HCT116 (cell line): ENCODE results near the gene PDF. TPM values are rescaled to one million over a fixed set of nuclear protein-coding genes. Genes with fewer than 3 reads are reported as not detected.

Source experiments
- ATAC-seq: fragments of 200-7000 bp; cut with Tn5 transposase; 2 replicates; pipeline ENCODE4 v1.9.1; 2020; ENCODE audit warnings: mild to moderate bottlenecking, moderate library complexity
- BruUV-seq: library from RNA; stranded (reverse); fragments of 400-500 nt; replicated peaks from 2 replicates; lab custom pipeline; 2021; lab: Mats Ljungman, UMichigan
- CTCF ChIA-PET: fragments of 300-600 bp; sonication (Branson Sonifier 250); formaldehyde crosslinking; loops from one replicate; lab custom pipeline; 2021; ENCODE audit warnings: antibody characterized with exemption; lab: Charles Lee
- POLR2A ChIA-PET: fragments of 300-600, 350-600 bp; sonication (Branson Sonifier 250); formaldehyde crosslinking; loops from one replicate; lab custom pipeline; 2021; ENCODE audit warnings: antibody characterized with exemption; lab: Charles Lee
- RAD21 ChIA-PET, 2 experiments: fragments of 300-600 bp; sonication (Branson Sonifier 250); formaldehyde crosslinking; loops; one replicate each; lab custom pipeline; 2023; ENCODE audit warnings: low total read pairs in 2 of 2; ENCODE audit not compliant: uncharacterized antibody in 2 of 2, unreplicated experiment in 2 of 2, low non-redundant PET in 1 of 2; lab: Charles Lee
- DNase-seq: peaks from one replicate; pipeline ENCODE4 v3.0.0-alpha.2; 2010; ENCODE audit warnings: low read depth, low spot score
- H2AFZ ChIP-seq: fragments of 200-600 bp; shearing (Covaris generic), sonication (generic); 2 replicates; pipeline ENCODE4 v1.6.1; 2017; ENCODE audit warnings: low read depth, mixed run types, mixed read lengths, antibody characterized with exemption, low read length; ENCODE audit not compliant: poor library complexity, severe bottlenecking
- H3K27ac ChIP-seq: 2 replicates; pipeline ENCODE4 v1.5.1; 2012; ENCODE audit warnings: low read depth, low read length
- H3K27me3 ChIP-seq: fragments of 200-600 bp; sonication (generic); 2 replicates; pipeline ENCODE4 v1.6.1; 2016; ENCODE audit warnings: mixed run types, low read length, mixed read lengths; ENCODE audit not compliant: insufficient read depth
- H3K36me3 ChIP-seq, 2 experiments: fragments of 200-500 bp in 1 of 2; fragments of 200-600 bp in 1 of 2; sonication (Bioruptor generic) in 1 of 2; sonication (generic) in 1 of 2; 2 replicates each; pipeline versions ENCODE4 v1.5.1 to v1.6.1; 2014 to 2016; ENCODE audit warnings: low read length in 2 of 2, inconsistent platforms in 1 of 2, mixed read lengths in 1 of 2, mixed run types in 1 of 2; ENCODE audit not compliant: insufficient read depth in 2 of 2, control insufficient read depth in 1 of 2
- H3K4me1 ChIP-seq, 2 experiments: fragments of 200-600 bp in 1 of 2; sonication (generic) in 1 of 2; 2 replicates each; pipeline versions ENCODE4 v1.5.1 to v1.6.1; 2012 to 2017; ENCODE audit warnings: low read length in 2 of 2, inconsistent platforms in 1 of 2, mild to moderate bottlenecking in 1 of 2, mixed read lengths in 1 of 2, mixed run types in 1 of 2, moderate library complexity in 1 of 2; ENCODE audit not compliant: insufficient read depth in 2 of 2, control insufficient read depth in 1 of 2
- H3K4me2 ChIP-seq: fragments of 200-600 bp; sonication (generic); 2 replicates; pipeline ENCODE4 v1.6.1; 2017; ENCODE audit warnings: mixed run types, low read length, mixed read lengths
- H3K4me3 ChIP-seq, 2 experiments: fragments of 200-600 bp in 1 of 2; sonication (generic) in 1 of 2; replicated peaks in 1 of 2; 2 replicates each; pipeline ENCODE4 v1.5.1; 2011 to 2016; ENCODE audit warnings: low read length in 2 of 2, control low read depth in 1 of 2, low read depth in 1 of 2, mild to moderate bottlenecking in 1 of 2, mixed read lengths in 1 of 2, mixed run types in 1 of 2
- H3K79me2 ChIP-seq: fragments of 200-600 bp; sonication (generic); 2 replicates; pipeline ENCODE4 v1.6.1; 2017; ENCODE audit warnings: mild to moderate bottlenecking, mixed run types, low read length, moderate library complexity, mixed read lengths; ENCODE audit not compliant: insufficient read depth
- H3K9ac ChIP-seq: fragments of 200-600 bp; sonication (generic); 2 replicates; pipeline ENCODE4 v1.6.1; 2016; ENCODE audit warnings: low read length, mixed read lengths
- H3K9me2 ChIP-seq: fragments of 200-600 bp; sonication (generic), shearing (Covaris generic); 2 replicates; pipeline ENCODE4 v1.6.1; 2017; ENCODE audit warnings: mixed run types, mild to moderate bottlenecking, moderate library complexity; ENCODE audit not compliant: insufficient read depth
- H3K9me3 ChIP-seq, 2 experiments: fragments of 200-500 bp in 1 of 2; fragments of 200-600 bp in 1 of 2; sonication (Bioruptor generic) in 1 of 2; sonication (generic) in 1 of 2; 2 replicates each; pipeline ENCODE4 v1.6.1; 2014 to 2017; ENCODE audit warnings: low read length in 2 of 2, mixed read lengths in 2 of 2, inconsistent platforms in 1 of 2, low read depth in 1 of 2, mild to moderate bottlenecking in 1 of 2, mixed run types in 1 of 2, moderate library complexity in 1 of 2; ENCODE audit not compliant: control insufficient read depth in 1 of 2, insufficient read depth in 1 of 2
- H4K20me1 ChIP-seq: fragments of 200-600 bp; sonication (generic), shearing (Covaris generic); 2 replicates; pipeline ENCODE4 v1.6.1; 2017; ENCODE audit warnings: mixed run types, mild to moderate bottlenecking, moderate library complexity; ENCODE audit not compliant: insufficient read depth
- CBX3 ChIP-seq: IDR thresholded peaks from 2 replicates; pipeline ENCODE4 v1.6.1; 2012; ENCODE audit warnings: low read depth
- FOSL1 ChIP-seq: IDR thresholded peaks from 2 replicates; pipeline ENCODE4 v1.6.1; 2012; ENCODE audit warnings: low read depth
- POLR2AphosphoS5 ChIP-seq: IDR thresholded peaks from 2 replicates; pipeline ENCODE4 v1.6.1; 2011; ENCODE audit warnings: mild to moderate bottlenecking, low read depth, low read length, moderate library complexity
- RAD21 ChIP-seq: IDR thresholded peaks from 2 replicates; pipeline ENCODE4 v1.6.1; 2012; ENCODE audit warnings: low read depth, mild to moderate bottlenecking
- SP1 ChIP-seq: IDR thresholded peaks from 2 replicates; pipeline ENCODE4 v1.6.1; 2012; ENCODE audit warnings: low read depth
- YY1 ChIP-seq: IDR thresholded peaks from 2 replicates; pipeline ENCODE4 v1.6.1; 2011; ENCODE audit warnings: low read length, low read depth, moderate library complexity, mild to moderate bottlenecking; ENCODE audit not compliant: insufficient replicate concordance; ENCODE audit errors: extremely low read depth
- ZFX ChIP-seq: fragments of 450-650 bp; IDR thresholded peaks from 2 replicates; pipeline ENCODE4 v1.6.1; 2017
- intact Hi-C: fragments of 100-400 bp; cut with micrococcal nuclease; formaldehyde crosslinking; loops from 2 replicates; pipeline ENCODE4 v1.10.0; 2022
- total RNA-seq: library from RNA; stranded (reverse); gene quantifications from one replicate; pipeline ENCODE4 v1.2.1, GENCODE V29; 2021; ENCODE audit not compliant: unreplicated experiment
- TF ChIP-seq, protein P1 (sequence below): IDR thresholded peaks from 2 replicates; pipeline ENCODE4 v1.6.1; 2012
- TF ChIP-seq, protein P2 (sequence below): IDR thresholded peaks from 2 replicates; pipeline ENCODE4 v1.6.1; 2011; ENCODE audit warnings: mild to moderate bottlenecking, low read length, moderate library complexity; ENCODE audit not compliant: insufficient replicate concordance; ENCODE audit errors: extremely low read depth
- TF ChIP-seq, protein P3 (sequence below): IDR thresholded peaks from 2 replicates; pipeline ENCODE4 v1.6.1; 2012; ENCODE audit warnings: low read depth

Gene PDF
- total RNA-seq, 1 experiment from 2014 or later = 33.9 TPM

DNA sequence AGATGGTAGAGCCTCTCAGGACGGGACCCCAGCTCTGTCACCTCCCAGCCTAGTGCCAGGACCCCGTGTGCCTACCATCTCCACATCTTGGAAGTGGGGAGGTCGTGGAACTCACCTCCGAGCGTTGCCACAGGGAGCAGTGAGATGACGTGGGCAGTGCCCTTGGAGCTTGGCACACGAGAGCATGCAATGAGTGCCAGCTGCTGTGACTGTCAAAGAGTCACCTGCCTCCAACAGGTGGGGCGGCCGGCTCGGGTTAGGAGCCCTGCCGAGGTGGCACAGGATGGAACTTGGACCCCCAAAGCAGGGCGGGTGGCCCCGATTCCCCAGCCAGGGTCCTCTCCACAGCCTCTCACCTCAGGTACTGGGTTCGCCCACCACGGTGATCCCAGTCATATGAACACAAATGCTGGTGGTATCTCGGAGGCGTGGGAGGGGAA is 13.8 kb downstream of the PDF start:
- TF ChIP-seq SP1 (no peak), ZFX (no peak), FOSL1 (no peak), CBX3 (no peak), POLR2AphosphoS5 (no peak), YY1 (no peak), RAD21 (no peak)
- TF ChIP-seq, protein P1, sequence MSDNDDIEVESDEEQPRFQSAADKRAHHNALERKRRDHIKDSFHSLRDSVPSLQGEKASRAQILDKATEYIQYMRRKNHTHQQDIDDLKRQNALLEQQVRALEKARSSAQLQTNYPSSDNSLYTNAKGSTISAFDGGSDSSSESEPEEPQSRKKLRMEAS = no peak
- TF ChIP-seq, protein P2, sequence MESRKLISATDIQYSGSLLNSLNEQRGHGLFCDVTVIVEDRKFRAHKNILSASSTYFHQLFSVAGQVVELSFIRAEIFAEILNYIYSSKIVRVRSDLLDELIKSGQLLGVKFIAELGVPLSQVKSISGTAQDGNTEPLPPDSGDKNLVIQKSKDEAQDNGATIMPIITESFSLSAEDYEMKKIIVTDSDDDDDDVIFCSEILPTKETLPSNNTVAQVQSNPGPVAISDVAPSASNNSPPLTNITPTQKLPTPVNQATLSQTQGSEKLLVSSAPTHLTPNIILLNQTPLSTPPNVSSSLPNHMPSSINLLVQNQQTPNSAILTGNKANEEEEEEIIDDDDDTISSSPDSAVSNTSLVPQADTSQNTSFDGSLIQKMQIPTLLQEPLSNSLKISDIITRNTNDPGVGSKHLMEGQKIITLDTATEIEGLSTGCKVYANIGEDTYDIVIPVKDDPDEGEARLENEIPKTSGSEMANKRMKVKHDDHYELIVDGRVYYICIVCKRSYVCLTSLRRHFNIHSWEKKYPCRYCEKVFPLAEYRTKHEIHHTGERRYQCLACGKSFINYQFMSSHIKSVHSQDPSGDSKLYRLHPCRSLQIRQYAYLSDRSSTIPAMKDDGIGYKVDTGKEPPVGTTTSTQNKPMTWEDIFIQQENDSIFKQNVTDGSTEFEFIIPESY = no peak
- TF ChIP-seq, protein P3, sequence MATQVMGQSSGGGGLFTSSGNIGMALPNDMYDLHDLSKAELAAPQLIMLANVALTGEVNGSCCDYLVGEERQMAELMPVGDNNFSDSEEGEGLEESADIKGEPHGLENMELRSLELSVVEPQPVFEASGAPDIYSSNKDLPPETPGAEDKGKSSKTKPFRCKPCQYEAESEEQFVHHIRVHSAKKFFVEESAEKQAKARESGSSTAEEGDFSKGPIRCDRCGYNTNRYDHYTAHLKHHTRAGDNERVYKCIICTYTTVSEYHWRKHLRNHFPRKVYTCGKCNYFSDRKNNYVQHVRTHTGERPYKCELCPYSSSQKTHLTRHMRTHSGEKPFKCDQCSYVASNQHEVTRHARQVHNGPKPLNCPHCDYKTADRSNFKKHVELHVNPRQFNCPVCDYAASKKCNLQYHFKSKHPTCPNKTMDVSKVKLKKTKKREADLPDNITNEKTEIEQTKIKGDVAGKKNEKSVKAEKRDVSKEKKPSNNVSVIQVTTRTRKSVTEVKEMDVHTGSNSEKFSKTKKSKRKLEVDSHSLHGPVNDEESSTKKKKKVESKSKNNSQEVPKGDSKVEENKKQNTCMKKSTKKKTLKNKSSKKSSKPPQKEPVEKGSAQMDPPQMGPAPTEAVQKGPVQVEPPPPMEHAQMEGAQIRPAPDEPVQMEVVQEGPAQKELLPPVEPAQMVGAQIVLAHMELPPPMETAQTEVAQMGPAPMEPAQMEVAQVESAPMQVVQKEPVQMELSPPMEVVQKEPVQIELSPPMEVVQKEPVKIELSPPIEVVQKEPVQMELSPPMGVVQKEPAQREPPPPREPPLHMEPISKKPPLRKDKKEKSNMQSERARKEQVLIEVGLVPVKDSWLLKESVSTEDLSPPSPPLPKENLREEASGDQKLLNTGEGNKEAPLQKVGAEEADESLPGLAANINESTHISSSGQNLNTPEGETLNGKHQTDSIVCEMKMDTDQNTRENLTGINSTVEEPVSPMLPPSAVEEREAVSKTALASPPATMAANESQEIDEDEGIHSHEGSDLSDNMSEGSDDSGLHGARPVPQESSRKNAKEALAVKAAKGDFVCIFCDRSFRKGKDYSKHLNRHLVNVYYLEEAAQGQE = no peak
- POLR2A ChIA-PET = no interaction called here
- no TSS peak for BruUV-seq
- Histone ChIP-seq H4K20me1 (no peaks in the 10 kb centered on the region), H3K4me1 (peaks cover 2 to 5% of the 10 kb centered on the region in 2 experiments; a peak in 1 of 4 replicates), H3K36me3 (peaks cover 34 to 53% of the 10 kb centered on the region in 2 experiments; a peak in 3 of 4 replicates), H3K9me3 (no peaks in the 10 kb centered on the region), H3K27ac (no peak overlapping the region), H2AFZ (no peak overlapping the region), H3K27me3 (no peaks in the 10 kb centered on the region), H3K79me2 (peaks cover 71% of the 10 kb centered on the region), H3K9me2 (no peaks in the 10 kb centered on the region), H3K9ac (no peak overlapping the region), H3K4me3 (no peak overlapping the region), H3K4me2 (no peak overlapping the region)
- RAD21 ChIA-PET = no interaction called here
- CTCF ChIA-PET = no interaction called here
- no peak for DNase-seq
- no peak for ATAC-seq
- intact Hi-C loops = no loop called here
